Loucy (cell line): Measurements from ENCODE around the gene THPO.

Experiments
- H2AFZ ChIP-seq: fragments of 200-600 bp; sonication (generic); 2 replicates; pipeline ENCODE4 v1.6.0; 2016; ENCODE audit warnings: antibody characterized with exemption, mild to moderate bottlenecking, low read length, moderate library complexity
- H3F3A ChIP-seq: fragments of 200-600 bp; 2 replicates; pipeline ENCODE4 v1.6.0; 2016; ENCODE audit warnings: antibody characterized with exemption, low read depth, mild to moderate bottlenecking
- H3K27me3 ChIP-seq: fragments of 200-600 bp; sonication (generic); 2 replicates; pipeline ENCODE4 v1.6.1; 2014; ENCODE audit warnings: low read length, mild to moderate bottlenecking; ENCODE audit not compliant: insufficient read depth, poor library complexity, severe bottlenecking
- H3K36me3 ChIP-seq: fragments of 200-600 bp; sonication (generic); 2 replicates; pipeline ENCODE4 v1.6.1; 2016; ENCODE audit warnings: low read length; ENCODE audit not compliant: insufficient read depth
- H3K4me1 ChIP-seq: fragments of 200-600 bp; sonication (generic); 2 replicates; pipeline ENCODE4 v1.5.1; 2014; ENCODE audit warnings: low read length, mild to moderate bottlenecking; ENCODE audit not compliant: insufficient read depth, poor library complexity, severe bottlenecking
- H3K4me2 ChIP-seq: fragments of 200-600 bp; sonication (generic); 2 replicates; pipeline ENCODE4 v1.6.0; 2014; ENCODE audit warnings: antibody characterized with exemption, low read length, low read depth, mild to moderate bottlenecking; ENCODE audit not compliant: poor library complexity, severe bottlenecking
- H3K4me3 ChIP-seq: fragments of 200-600 bp; sonication (generic); 2 replicates; pipeline ENCODE4 v1.5.1; 2014; ENCODE audit warnings: low read length, mild to moderate bottlenecking, mixed read lengths; ENCODE audit not compliant: poor library complexity, severe bottlenecking
- H3K79me2 ChIP-seq: fragments of 200-600 bp; sonication (generic); 2 replicates; pipeline ENCODE4 v1.6.1; 2014; ENCODE audit warnings: low read length; ENCODE audit not compliant: insufficient read depth
- H3K9ac ChIP-seq: fragments of 200-600 bp; sonication (generic); 2 replicates; pipeline ENCODE4 v1.6.0; 2014; ENCODE audit warnings: mild to moderate bottlenecking, low read depth, low read length, moderate library complexity; ENCODE audit not compliant: poor library complexity, severe bottlenecking
- H3K9me2 ChIP-seq: fragments of 200-600 bp; sonication (generic); replicated peaks from 2 replicates; pipeline ENCODE4 v1.6.1; 2016; ENCODE audit warnings: low read depth, low read length, mixed read lengths
- H3K9me3 ChIP-seq: fragments of 200-600 bp; sonication (generic); 2 replicates; pipeline ENCODE4 v1.6.1; 2014; ENCODE audit warnings: mild to moderate bottlenecking, antibody characterized with exemption, low read length, low read depth; ENCODE audit not compliant: insufficient read depth
- H4K20me1 ChIP-seq: fragments of 200-600 bp; sonication (generic); 2 replicates; pipeline ENCODE4 v1.6.0; 2014; ENCODE audit warnings: antibody characterized with exemption, low read length, mild to moderate bottlenecking; ENCODE audit not compliant: insufficient read depth, poor library complexity, severe bottlenecking
- CTCF ChIP-seq: fragments of 200-600 bp; sonication (generic); conservative IDR thresholded peaks from 2 replicates; pipeline ENCODE4 v1.5.1; 2014; ENCODE audit warnings: mild to moderate bottlenecking, antibody characterized with exemption, low read length
- EZH2phosphoT487 ChIP-seq: fragments of 200-600 bp; IDR thresholded peaks from 2 replicates; pipeline ENCODE4 v1.6.1; 2018; ENCODE audit warnings: antibody characterized with exemption, mild to moderate bottlenecking, moderate library complexity, borderline replicate concordance

Gene THPO

DNA sequence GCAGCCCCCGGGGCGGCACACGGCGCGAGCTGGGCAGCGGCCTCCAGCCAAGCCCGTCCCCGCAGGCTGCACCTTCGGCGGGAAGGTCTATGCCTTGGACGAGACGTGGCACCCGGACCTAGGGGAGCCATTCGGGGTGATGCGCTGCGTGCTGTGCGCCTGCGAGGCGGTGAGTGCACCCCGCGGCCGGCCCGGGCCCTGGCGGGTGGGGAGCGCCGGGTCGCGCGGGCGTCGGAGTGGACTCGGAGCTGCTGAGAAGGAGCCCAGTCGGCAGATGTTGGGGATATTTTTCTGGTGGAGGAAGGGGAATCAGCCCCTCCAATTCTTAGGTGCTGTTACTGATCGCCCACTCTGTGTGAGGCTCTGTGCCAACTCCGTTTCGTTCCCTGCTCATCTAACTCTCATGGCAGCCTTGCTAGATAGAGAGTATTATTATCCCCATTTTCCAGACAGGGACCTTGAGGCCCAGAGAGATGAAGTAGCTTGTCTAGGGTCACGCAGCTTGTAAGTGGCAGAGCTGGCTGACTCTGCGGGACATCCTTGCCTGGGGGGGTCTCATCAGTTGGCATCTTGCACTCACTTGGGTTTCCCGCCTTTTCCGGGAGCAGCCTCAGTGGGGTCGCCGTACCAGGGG lies 2.7 kb upstream of the THPO start:
- no peak overlapping the region for H3K4me3 ChIP-seq
- no peak overlapping the region for H3K9ac ChIP-seq
- no peak overlapping the region for H3K4me2 ChIP-seq
- TF ChIP-seq EZH2phosphoT487: no peak
- no peak for TF ChIP-seq CTCF
- H3K27me3 ChIP-seq: no peaks in the 10 kb centered on the region
- H3K9me3 ChIP-seq: no peaks in the 10 kb centered on the region
- no peaks in the 10 kb centered on the region for H3K36me3 ChIP-seq
- H3K79me2 ChIP-seq: no peaks in the 10 kb centered on the region
- H3K4me1 ChIP-seq: no peaks in the 10 kb centered on the region
- no peak overlapping the region for H2AFZ ChIP-seq
- H3F3A ChIP-seq: no peaks in the 10 kb centered on the region
- no peaks in the 10 kb centered on the region for H4K20me1 ChIP-seq
- no peaks in the 10 kb centered on the region for H3K9me2 ChIP-seq

DNA sequence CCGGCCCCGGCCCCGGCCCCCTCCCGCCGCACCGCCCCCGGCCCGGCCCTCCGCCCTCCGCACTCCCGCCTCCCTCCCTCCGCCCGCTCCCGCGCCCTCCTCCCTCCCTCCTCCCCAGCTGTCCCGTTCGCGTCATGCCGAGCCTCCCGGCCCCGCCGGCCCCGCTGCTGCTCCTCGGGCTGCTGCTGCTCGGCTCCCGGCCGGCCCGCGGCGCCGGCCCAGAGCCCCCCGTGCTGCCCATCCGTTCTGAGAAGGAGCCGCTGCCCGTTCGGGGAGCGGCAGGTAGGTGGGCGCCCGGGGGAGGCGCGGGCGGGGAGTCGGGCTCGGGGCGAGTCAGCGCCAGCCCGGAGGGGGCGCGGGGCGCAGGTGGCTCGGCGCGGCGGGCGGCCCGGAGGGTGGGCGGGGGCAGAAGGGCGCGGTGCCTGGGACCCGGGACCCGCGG lies 2.2 kb upstream of the THPO start:
- Histone ChIP-seq H3K4me2 (no peak overlapping the region), H2AFZ (no peak overlapping the region), H3F3A (no peaks in the 10 kb centered on the region), H3K9me3 (no peaks in the 10 kb centered on the region), H3K27me3 (no peaks in the 10 kb centered on the region), H3K4me1 (no peaks in the 10 kb centered on the region), H3K4me3 (no peak overlapping the region), H3K9me2 (no peaks in the 10 kb centered on the region), H3K9ac (no peak overlapping the region), H4K20me1 (no peaks in the 10 kb centered on the region), H3K36me3 (no peaks in the 10 kb centered on the region), H3K79me2 (no peaks in the 10 kb centered on the region)
- no peak for TF ChIP-seq CTCF
- no peak for TF ChIP-seq EZH2phosphoT487

- Histone ChIP-seq H2AFZ (no peak within 1 kb of the TSS), H3K9me2 (no peaks in the 10 kb centered on the region), H3K27me3 (no peaks in the 10 kb centered on the region), H3K4me1 (no peaks in the 10 kb centered on the region), H3K9ac (no peak within 1 kb of the TSS), H3F3A (no peaks in the 10 kb centered on the region), H3K9me3 (no peaks in the 10 kb centered on the region), H3K79me2 (no peaks in the 10 kb centered on the region), H3K4me3 (no peak within 1 kb of the TSS), H3K4me2 (no peak within 1 kb of the TSS), H3K36me3 (no peaks in the 10 kb centered on the region), H4K20me1 (no peaks in the 10 kb centered on the region)
- TF ChIP-seq EZH2phosphoT487 (no peak), CTCF (no peak)
These were observed 1.6 kb upstream of the THPO start, which contains the start of gene CHRD for GRCh38 chr3:184379358-184380184. Gene CHRD, plus strand, starts transcription at chr3:184380054. Its CDS starts 265 bp downstream, at chr3:184380319.
